Activated naive CD8-positive, alpha-beta T cell treated with anti-CD3 and anti-CD28 coated beads for 36 hours (primary cell): ENCODE results near the gene FMO1. TPM values are rescaled to one million over a fixed set of nuclear protein-coding genes. Genes with fewer than 3 reads are reported as not detected.

Experiments
- DNase-seq: peaks from one replicate; pipeline ENCODE4 v3.0.0; 2021
- H3K27ac Mint-ChIP-seq: one replicate; pipeline ENCODE4 v1.8.0; 2022; ENCODE audit warnings: mild to moderate bottlenecking, moderate library complexity, mixed read lengths
- H3K27me3 Mint-ChIP-seq: one replicate; pipeline ENCODE4 v1.8.0; 2022; ENCODE audit warnings: mild to moderate bottlenecking, mixed read lengths
- H3K36me3 Mint-ChIP-seq: one replicate; pipeline ENCODE4 v1.8.0; 2021; ENCODE audit warnings: mild to moderate bottlenecking, mixed read lengths
- H3K4me1 Mint-ChIP-seq: one replicate; pipeline ENCODE4 v1.8.0; 2021; ENCODE audit warnings: mixed read lengths
- H3K4me3 Mint-ChIP-seq: one replicate; pipeline ENCODE4 v1.8.0; 2022; ENCODE audit warnings: mild to moderate bottlenecking, moderate library complexity, mixed read lengths
- H3K9me3 Mint-ChIP-seq: one replicate; pipeline ENCODE4 v1.8.0; 2022; ENCODE audit warnings: mixed read lengths
- total RNA-seq, 2 experiments: library from RNA; stranded (reverse); gene quantifications; one replicate each; pipeline ENCODE4 v1.2.3, GENCODE V29; 2021

FMO1 gene
- not detected for total RNA-seq

DNA sequence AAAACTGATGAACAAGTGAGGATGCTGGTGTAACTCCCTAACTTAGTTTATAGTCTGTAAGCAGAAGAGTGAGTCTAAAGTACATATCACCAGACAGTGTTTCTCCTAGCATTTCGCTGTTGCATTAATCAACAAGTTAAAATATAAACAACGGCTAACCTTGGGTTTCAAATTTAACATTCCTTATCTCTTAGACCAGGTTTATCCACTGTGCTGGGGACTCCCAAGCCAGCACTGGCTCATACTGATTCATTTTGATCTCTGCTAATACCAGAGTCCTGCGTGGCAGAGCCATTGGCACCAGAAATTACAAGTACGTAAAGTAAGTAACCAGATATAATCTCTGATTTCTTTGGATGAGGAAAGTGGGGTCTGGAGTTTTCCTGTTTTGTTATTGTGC lies at the start of gene FMO1:
FMO1 (plus strand) TSS at position 193 of the 400 bp plus-strand sequence. CDS start 9,594 bp downstream, outside the sequence.
- no peak within 1 kb of the TSS for H3K27ac Mint-ChIP-seq
- H3K27me3 Mint-ChIP-seq = peaks cover 40% of the 10 kb centered on the region
- no peaks in the 10 kb centered on the region for H3K9me3 Mint-ChIP-seq

GRCh38 chr1:171204296-171204695 lies 44.0 kb upstream of the FMO1 start:
- Mint-ChIP-seq H3K9me3 (no peaks in the 10 kb centered on the region), H3K27ac (no peak overlapping the region), H3K4me3 (no peak overlapping the region), H3K4me1 (no peaks in the 10 kb centered on the region), H3K27me3 (peaks cover 23% of the 10 kb centered on the region), H3K36me3 (no peaks in the 10 kb centered on the region)
- no peak for DNase-seq

More for the DNA sequence above, at the start of gene FMO1:
- no peak within 1 kb of the TSS for H3K4me3 Mint-ChIP-seq
- H3K4me1 Mint-ChIP-seq = peaks cover 8% of the 10 kb centered on the region
- no peak for DNase-seq
- no peaks in the 10 kb centered on the region for H3K36me3 Mint-ChIP-seq

DNA sequence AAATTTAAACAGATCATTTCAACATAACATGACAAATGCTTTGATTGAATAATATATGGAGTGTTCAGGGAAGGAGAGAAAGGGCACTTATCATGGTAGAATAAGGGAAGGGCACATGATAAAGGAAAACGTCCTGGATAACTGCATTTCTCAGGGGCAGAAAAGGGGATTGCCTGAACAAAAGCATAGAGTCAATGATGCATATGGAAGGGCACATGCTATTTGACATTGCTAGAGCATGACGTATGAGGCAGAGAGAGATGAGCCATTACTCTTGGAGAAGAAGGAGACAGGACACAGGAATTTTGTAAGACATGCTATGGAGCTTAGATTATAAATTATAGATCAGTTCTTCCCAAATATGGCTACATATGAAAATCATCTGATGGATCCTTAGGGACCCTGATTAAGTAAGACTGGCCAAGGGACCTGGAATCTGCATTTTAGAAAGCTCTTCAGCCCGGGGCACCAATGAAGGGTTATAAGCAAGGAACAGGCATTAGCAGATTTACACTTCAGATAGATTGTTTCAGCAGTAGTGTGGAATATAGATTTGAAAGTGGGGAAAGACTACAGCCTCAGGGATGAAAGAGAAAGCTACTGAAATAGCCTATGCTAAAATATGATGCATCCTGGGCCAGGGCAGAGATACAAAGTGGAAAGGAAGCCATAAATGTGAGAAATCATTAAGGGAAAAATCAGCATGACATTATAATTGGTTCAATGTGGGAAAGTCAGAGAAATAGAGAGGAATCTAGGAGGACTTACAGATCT lies 41.9 kb upstream of the FMO1 start:
- H3K36me3 Mint-ChIP-seq = no peaks in the 10 kb centered on the region
- no peaks in the 10 kb centered on the region for H3K9me3 Mint-ChIP-seq
- peaks cover 23% of the 10 kb centered on the region for H3K27me3 Mint-ChIP-seq
- H3K4me3 Mint-ChIP-seq = no peak overlapping the region
- DNase-seq = no peak
- H3K4me1 Mint-ChIP-seq = no peaks in the 10 kb centered on the region
- no peak overlapping the region for H3K27ac Mint-ChIP-seq

DNA sequence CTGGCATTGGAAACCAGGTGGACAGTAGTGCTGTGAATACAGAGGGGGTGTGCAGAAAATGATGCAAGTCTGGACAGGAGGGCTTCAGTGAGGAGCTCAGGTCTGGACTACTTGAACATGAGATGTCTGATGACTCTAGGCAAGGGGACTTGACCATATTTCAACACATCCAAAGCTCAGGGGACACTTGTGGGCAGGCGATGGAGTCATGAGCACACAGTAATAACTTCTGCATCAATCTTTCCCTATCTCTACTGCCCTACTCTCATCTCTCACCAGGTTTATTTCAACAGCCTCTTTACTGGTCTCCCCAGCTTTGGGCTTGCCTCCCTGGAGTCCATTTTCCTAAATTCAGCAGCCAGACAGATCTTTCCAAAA lies 41.3 kb upstream of the FMO1 start:
- Mint-ChIP-seq H3K27ac (no peak overlapping the region), H3K4me3 (no peak overlapping the region), H3K4me1 (no peaks in the 10 kb centered on the region), H3K9me3 (no peaks in the 10 kb centered on the region), H3K36me3 (no peaks in the 10 kb centered on the region), H3K27me3 (peaks cover 20% of the 10 kb centered on the region)
- DNase-seq = no peak

- no peak for DNase-seq
- Mint-ChIP-seq H3K27ac (no peak overlapping the region), H3K9me3 (no peaks in the 10 kb centered on the region), H3K4me1 (no peaks in the 10 kb centered on the region), H3K4me3 (no peak overlapping the region), H3K36me3 (no peaks in the 10 kb centered on the region), H3K27me3 (peaks cover 20% of the 10 kb centered on the region)
Measured at GRCh38 chr1:171207377-171207776, 40.9 kb upstream of the FMO1 start.

GRCh38 chr1:171210355-171210754 lies 37.9 kb upstream of the FMO1 start:
- Mint-ChIP-seq H3K36me3 (no peaks in the 10 kb centered on the region), H3K4me1 (no peaks in the 10 kb centered on the region), H3K9me3 (no peaks in the 10 kb centered on the region), H3K27ac (no peak overlapping the region), H3K27me3 (peaks cover 16% of the 10 kb centered on the region), H3K4me3 (no peak overlapping the region)
- no peak for DNase-seq

DNA sequence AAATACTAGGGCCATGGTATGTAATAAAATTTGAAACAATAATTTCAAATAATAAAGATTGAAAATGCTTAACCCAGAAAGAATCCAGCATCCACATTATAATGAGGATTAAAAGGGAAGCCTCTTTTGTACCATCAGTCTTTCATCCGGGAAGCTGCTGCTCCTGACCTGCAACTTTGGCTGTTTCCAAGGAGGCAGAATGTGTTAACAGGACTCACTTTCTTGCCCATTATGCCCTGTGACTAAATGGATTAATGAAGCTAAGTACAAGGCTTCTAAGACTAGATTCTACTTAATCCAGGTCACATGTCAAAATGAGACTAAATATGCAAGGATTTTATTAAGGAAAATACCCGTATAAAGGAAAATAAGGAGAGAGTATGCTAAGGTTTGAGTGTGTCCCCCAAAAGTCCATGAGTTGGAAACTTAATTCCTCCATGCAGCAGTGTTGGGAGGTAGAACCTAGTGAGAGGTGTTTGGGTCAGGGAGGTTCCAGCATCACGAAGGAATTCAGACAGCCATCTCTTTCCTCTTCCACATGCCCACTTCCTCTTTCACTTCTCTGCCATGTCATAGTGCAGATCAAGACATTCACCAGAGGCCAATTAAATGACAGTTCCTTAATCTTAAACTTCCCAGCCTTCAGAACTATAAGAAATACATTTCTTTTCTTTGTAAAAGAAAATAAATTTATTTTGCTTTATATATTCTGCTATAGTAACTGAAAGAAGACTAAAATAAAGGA lies 35.5 kb upstream of the FMO1 start:
- H3K9me3 Mint-ChIP-seq = no peaks in the 10 kb centered on the region
- H3K4me1 Mint-ChIP-seq = no peaks in the 10 kb centered on the region
- H3K27ac Mint-ChIP-seq = no peak overlapping the region
- no peaks in the 10 kb centered on the region for H3K36me3 Mint-ChIP-seq
- no peak for DNase-seq
- H3K4me3 Mint-ChIP-seq = no peak overlapping the region
- peaks cover 8% of the 10 kb centered on the region for H3K27me3 Mint-ChIP-seq

GRCh38 chr1:171213559-171214454 lies 34.5 kb upstream of the FMO1 start:
- Mint-ChIP-seq H3K4me3 (no peak overlapping the region), H3K36me3 (no peaks in the 10 kb centered on the region), H3K4me1 (no peaks in the 10 kb centered on the region), H3K27ac (no peak overlapping the region), H3K9me3 (no peaks in the 10 kb centered on the region), H3K27me3 (peaks cover 8% of the 10 kb centered on the region)
- DNase-seq = no peak

GRCh38 chr1:171217658-171218443 lies 30.4 kb upstream of the FMO1 start:
- H3K27ac Mint-ChIP-seq = no peak overlapping the region
- H3K9me3 Mint-ChIP-seq = no peaks in the 10 kb centered on the region
- DNase-seq = no peak
- H3K4me1 Mint-ChIP-seq = peaks cover 8% of the 10 kb centered on the region
- no peak overlapping the region for H3K4me3 Mint-ChIP-seq
- no peaks in the 10 kb centered on the region for H3K36me3 Mint-ChIP-seq
- H3K27me3 Mint-ChIP-seq = peaks cover 12% of the 10 kb centered on the region

DNA sequence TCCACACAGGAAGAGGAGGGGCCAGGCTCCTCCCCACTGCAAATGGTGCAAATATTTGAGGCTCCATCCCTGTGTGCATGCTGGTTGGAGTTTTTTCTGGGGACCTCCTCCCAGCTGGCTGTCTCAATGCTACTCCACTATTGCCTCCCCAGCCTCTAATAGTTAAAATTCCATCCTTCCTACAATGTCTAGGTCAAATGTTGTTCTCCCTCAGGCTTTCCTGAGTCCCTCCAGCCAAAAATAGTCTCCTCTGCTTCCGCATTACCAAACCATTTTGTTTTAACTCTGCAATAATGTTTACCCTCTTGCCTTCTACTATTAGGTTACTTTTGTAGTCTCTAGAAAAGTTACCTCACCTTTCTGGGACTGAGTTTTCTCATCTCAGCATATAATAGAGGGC lies 29.6 kb upstream of the FMO1 start:
- no peaks in the 10 kb centered on the region for H3K36me3 Mint-ChIP-seq
- no peak overlapping the region for H3K27ac Mint-ChIP-seq
- peaks cover 8% of the 10 kb centered on the region for H3K4me1 Mint-ChIP-seq
- no peaks in the 10 kb centered on the region for H3K9me3 Mint-ChIP-seq
- DNase-seq = no peak
- peaks cover 12% of the 10 kb centered on the region for H3K27me3 Mint-ChIP-seq
- no peak overlapping the region for H3K4me3 Mint-ChIP-seq

GRCh38 chr1:171219346-171220080 lies 28.8 kb upstream of the FMO1 start:
- H3K4me3 Mint-ChIP-seq = no peak overlapping the region
- peaks cover 12% of the 10 kb centered on the region for H3K27me3 Mint-ChIP-seq
- H3K4me1 Mint-ChIP-seq = peaks cover 8% of the 10 kb centered on the region
- no peaks in the 10 kb centered on the region for H3K36me3 Mint-ChIP-seq
- H3K9me3 Mint-ChIP-seq = no peaks in the 10 kb centered on the region
- H3K27ac Mint-ChIP-seq = no peak overlapping the region
- no peak for DNase-seq

DNA sequence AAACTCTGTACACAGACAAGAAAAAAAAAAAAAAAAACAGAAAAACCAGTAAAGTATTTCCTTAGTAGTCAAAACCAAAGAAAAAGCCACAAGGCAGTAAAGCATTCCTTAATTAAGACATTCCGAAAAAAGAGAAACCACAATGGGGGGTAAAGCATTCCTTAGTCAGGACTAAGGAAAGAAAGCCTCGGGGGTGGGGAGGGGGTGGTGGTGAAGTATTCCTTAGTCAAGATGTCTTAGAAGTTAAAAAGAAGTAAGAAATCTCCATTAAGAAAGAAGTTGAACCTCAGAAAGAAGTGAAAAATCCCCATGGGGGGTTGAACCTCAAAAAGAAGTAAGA lies 28.2 kb upstream of the FMO1 start:
- Mint-ChIP-seq H3K9me3 (no peaks in the 10 kb centered on the region), H3K36me3 (no peaks in the 10 kb centered on the region), H3K27ac (no peak overlapping the region), H3K27me3 (peaks cover 12% of the 10 kb centered on the region), H3K4me1 (peaks cover 8% of the 10 kb centered on the region), H3K4me3 (no peak overlapping the region)
- no peak for DNase-seq

DNA sequence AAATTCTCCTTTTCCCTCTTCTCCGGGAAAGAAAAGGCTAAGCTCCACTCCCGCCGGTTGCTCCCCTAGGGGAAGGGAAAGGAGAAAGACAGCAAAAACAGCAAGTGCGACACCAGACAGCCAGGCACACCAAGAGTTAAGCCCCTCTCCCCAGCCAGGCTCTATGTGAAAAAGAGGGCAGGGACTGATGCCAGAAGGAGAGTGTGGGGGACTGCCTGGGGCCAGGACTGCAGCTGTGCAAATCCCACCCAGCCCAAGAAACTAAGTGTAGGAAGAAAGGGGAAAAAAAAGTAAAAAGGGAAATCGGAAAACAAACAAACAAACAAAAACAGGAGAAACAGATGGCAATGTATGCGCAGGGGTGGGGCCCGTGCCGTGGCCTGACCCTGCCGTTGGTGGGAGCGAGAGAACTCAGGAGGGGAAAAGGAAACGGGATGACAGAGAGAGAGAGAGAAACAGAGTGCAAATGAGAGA lies 27.7 kb upstream of the FMO1 start:
- peaks cover 12% of the 10 kb centered on the region for H3K27me3 Mint-ChIP-seq
- no peak overlapping the region for H3K27ac Mint-ChIP-seq
- peaks cover 8% of the 10 kb centered on the region for H3K4me1 Mint-ChIP-seq
- DNase-seq = no peak
- H3K9me3 Mint-ChIP-seq = no peaks in the 10 kb centered on the region
- no peaks in the 10 kb centered on the region for H3K36me3 Mint-ChIP-seq
- H3K4me3 Mint-ChIP-seq = no peak overlapping the region
